ENCODE data around the gene ACOT7.

- no peak for TF ChIP-seq POLR2AphosphoS5 (IDR thresholded peaks at IDR 0.05; ENCODE audit: low read depth, low read length)
- TF ChIP-seq POLR2A (IDR thresholded peaks at IDR 0.05; ENCODE audit: low read depth, low read length): no peak
- no peak for TF ChIP-seq TAF1 (IDR thresholded peaks at IDR 0.05; ENCODE audit: low read depth, low read length)
- no peak for TF ChIP-seq POU2F2 (IDR thresholded peaks at IDR 0.05; ENCODE audit: low read depth, low read length)
- no peak for TF ChIP-seq SPI1 (IDR thresholded peaks at IDR 0.05; ENCODE audit: low read depth, low read length)
- no peak for TF ChIP-seq PAX5 (IDR thresholded peaks at IDR 0.05; ENCODE audit: insufficient read depth, low read length, severe bottlenecking)
Observed at GRCh38 chr1:6278263-6278662, 115.3 kb downstream of the ACOT7 start.

Data from GM12891 (cell line).